Measurements from ENCODE around the gene OSR1. TPM values are rescaled to one million over a fixed set of nuclear protein-coding genes. Genes with fewer than 3 reads are reported as not detected.

Gene OSR1
- total RNA-seq, 2 experiments from 2014 or later, result not detected

DNA sequence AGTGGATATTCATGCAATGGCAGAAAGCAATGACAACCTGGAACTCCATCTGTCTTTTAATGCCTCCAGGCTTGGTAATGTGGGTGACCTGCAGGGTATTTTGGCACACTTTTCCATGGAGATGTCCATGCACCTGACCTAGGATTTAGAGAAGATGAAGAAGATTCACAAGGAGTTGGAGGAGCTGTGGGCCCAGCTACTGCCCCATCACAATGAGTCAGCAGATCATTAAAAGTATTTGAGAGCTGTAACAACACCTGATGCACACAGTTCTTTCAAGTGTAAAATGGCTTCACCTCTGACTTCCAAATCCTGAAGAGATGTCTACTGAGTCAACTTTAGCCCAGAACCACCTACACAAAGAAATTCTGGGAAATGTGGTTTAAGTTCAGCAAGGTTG, 22.1 kb upstream of the OSR1 start:
- H3K36me3 ChIP-seq (ENCODE audit: insufficient read depth, low read length), result no peaks in the 10 kb centered on the region
- DNase-seq (ENCODE audit: low spot score), result no peak
- no peaks in the 10 kb centered on the region for H3K79me2 ChIP-seq (ENCODE audit: insufficient read depth, low read depth, low read length)
- no peak overlapping the region for H3K27ac ChIP-seq (ENCODE audit: low read depth, low read length, poor library complexity, severe bottlenecking)
- CTCF ChIA-PET (ENCODE audit: unreplicated experiment), result no interaction called here
- BruUV-seq (replicated peaks), result no TSS peak
- POLR2A ChIA-PET, result no interaction called here
- H3K4me3 ChIP-seq (ENCODE audit: low read depth, low read length, poor library complexity, severe bottlenecking), result no peak overlapping the region
- no peak overlapping the region for H2AFZ ChIP-seq (ENCODE audit: low read length)
- no peak overlapping the region for H3K4me2 ChIP-seq (ENCODE audit: low read length)
- no peaks in the 10 kb centered on the region for H3K4me1 ChIP-seq (ENCODE audit: insufficient read depth, low read length, poor library complexity, severe bottlenecking)
- no peak for TF ChIP-seq EZH2phosphoT487 (IDR thresholded peaks at IDR 0.05; ENCODE audit: borderline replicate concordance, low read depth, low read length)
- TF ChIP-seq, protein P1, sequence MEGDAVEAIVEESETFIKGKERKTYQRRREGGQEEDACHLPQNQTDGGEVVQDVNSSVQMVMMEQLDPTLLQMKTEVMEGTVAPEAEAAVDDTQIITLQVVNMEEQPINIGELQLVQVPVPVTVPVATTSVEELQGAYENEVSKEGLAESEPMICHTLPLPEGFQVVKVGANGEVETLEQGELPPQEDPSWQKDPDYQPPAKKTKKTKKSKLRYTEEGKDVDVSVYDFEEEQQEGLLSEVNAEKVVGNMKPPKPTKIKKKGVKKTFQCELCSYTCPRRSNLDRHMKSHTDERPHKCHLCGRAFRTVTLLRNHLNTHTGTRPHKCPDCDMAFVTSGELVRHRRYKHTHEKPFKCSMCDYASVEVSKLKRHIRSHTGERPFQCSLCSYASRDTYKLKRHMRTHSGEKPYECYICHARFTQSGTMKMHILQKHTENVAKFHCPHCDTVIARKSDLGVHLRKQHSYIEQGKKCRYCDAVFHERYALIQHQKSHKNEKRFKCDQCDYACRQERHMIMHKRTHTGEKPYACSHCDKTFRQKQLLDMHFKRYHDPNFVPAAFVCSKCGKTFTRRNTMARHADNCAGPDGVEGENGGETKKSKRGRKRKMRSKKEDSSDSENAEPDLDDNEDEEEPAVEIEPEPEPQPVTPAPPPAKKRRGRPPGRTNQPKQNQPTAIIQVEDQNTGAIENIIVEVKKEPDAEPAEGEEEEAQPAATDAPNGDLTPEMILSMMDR (conservative IDR thresholded peaks at IDR 0.05; ENCODE audit: low read length), result no peak
- no peaks in the 10 kb centered on the region for H4K20me1 ChIP-seq (ENCODE audit: insufficient read depth, low read length)
- H3K9me2 ChIP-seq (ENCODE audit: insufficient read depth, low read length), result no peaks in the 10 kb centered on the region
- intact Hi-C loops (cut with micrococcal nuclease; ENCODE audit: unreplicated experiment), result no loop called here
- no peaks in the 10 kb centered on the region for H3K9me3 ChIP-seq (ENCODE audit: low read length)

DNA sequence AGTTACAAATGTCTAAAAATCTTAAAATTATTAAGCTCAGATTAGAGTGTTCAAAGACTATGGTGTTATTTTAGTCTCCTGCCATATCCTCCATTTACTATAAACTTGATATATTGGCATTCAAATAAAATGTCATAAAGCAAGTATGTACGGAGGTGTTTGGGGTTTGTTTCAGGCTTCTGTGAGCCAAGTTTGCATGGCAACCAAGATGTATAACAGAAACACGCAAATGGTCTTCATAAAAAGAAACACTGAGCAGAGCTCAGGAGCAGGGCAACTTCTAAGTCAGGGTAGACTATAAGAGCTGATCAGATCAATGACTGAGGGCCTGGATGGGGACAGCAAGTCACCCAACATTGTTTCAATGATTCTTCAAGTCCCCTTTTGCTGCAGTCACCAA, 20.5 kb upstream of the OSR1 start:
- H3K36me3 ChIP-seq (ENCODE audit: insufficient read depth, low read length), result no peaks in the 10 kb centered on the region
- BruUV-seq (replicated peaks), result no TSS peak
- no peak overlapping the region for H3K27ac ChIP-seq (ENCODE audit: low read depth, low read length, poor library complexity, severe bottlenecking)
- DNase-seq (ENCODE audit: low spot score), result no peak
- TF ChIP-seq EZH2phosphoT487 (IDR thresholded peaks at IDR 0.05; ENCODE audit: borderline replicate concordance, low read depth, low read length), result no peak
- TF ChIP-seq, protein P1 (conservative IDR thresholded peaks at IDR 0.05; ENCODE audit: low read length), result no peak
- ChIA-PET CTCF (ENCODE audit: unreplicated experiment) (no interaction called here), POLR2A (no interaction called here)
- H3K4me1 ChIP-seq (ENCODE audit: insufficient read depth, low read length, poor library complexity, severe bottlenecking), result no peaks in the 10 kb centered on the region
- H3K4me3 ChIP-seq (ENCODE audit: low read depth, low read length, poor library complexity, severe bottlenecking), result no peak overlapping the region
- H3K9me3 ChIP-seq (ENCODE audit: low read length), result no peaks in the 10 kb centered on the region
- H3K79me2 ChIP-seq (ENCODE audit: insufficient read depth, low read depth, low read length), result no peaks in the 10 kb centered on the region
- no peaks in the 10 kb centered on the region for H4K20me1 ChIP-seq (ENCODE audit: insufficient read depth, low read length)
- intact Hi-C loops (cut with micrococcal nuclease; ENCODE audit: unreplicated experiment), result no loop called here
- no peak overlapping the region for H2AFZ ChIP-seq (ENCODE audit: low read length)
- H3K4me2 ChIP-seq (ENCODE audit: low read length), result no peak overlapping the region
- H3K9me2 ChIP-seq (ENCODE audit: insufficient read depth, low read length), result no peaks in the 10 kb centered on the region

DNA sequence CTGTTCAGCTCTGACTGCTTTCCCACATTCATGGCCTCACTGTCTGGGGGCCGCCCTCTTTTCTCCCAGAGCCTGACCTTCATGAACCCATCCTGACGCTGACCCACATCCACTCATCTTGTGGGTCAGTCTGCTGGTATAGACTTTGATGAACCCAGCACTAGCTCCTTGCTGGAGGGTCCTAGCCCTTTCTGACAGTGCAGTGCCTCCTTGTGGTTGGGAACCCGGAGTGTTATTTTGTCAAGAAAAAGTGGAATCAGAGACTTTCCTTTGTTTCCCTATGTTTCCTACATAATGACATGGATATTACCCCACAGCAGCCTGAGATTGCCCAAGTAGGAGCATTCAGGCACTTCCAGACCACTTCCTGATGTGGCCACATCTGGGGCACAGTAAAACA, 19.3 kb upstream of the OSR1 start:
- BruUV-seq (replicated peaks), result no TSS peak
- no peak for DNase-seq (ENCODE audit: low spot score)
- Histone ChIP-seq H3K9me2 (ENCODE audit: insufficient read depth, low read length) (no peaks in the 10 kb centered on the region), H3K4me2 (ENCODE audit: low read length) (no peak overlapping the region), H3K9me3 (ENCODE audit: low read length) (no peaks in the 10 kb centered on the region), H4K20me1 (ENCODE audit: insufficient read depth, low read length) (no peaks in the 10 kb centered on the region), H3K79me2 (ENCODE audit: insufficient read depth, low read depth, low read length) (no peaks in the 10 kb centered on the region), H2AFZ (ENCODE audit: low read length) (no peak overlapping the region), H3K4me3 (ENCODE audit: low read depth, low read length, poor library complexity, severe bottlenecking) (no peak overlapping the region), H3K4me1 (ENCODE audit: insufficient read depth, low read length, poor library complexity, severe bottlenecking) (no peaks in the 10 kb centered on the region), H3K27ac (ENCODE audit: low read depth, low read length, poor library complexity, severe bottlenecking) (no peak overlapping the region), H3K36me3 (ENCODE audit: insufficient read depth, low read length) (no peaks in the 10 kb centered on the region)
- intact Hi-C loops (cut with micrococcal nuclease; ENCODE audit: unreplicated experiment), result no loop called here
- ChIA-PET POLR2A (interaction anchor here (0.5 kb wide), 1 partner anchor 1928 kb away, joined by 3 read pairs; no protein-coding TSS in a partner anchor), CTCF (ENCODE audit: unreplicated experiment) (no interaction called here)
- no peak for TF ChIP-seq EZH2phosphoT487 (IDR thresholded peaks at IDR 0.05; ENCODE audit: borderline replicate concordance, low read depth, low read length)
- TF ChIP-seq, protein P1 (conservative IDR thresholded peaks at IDR 0.05; ENCODE audit: low read length), result peak; percentile 33; the same call in 1 of the 2 replicates
